Panc1 (cell line): ENCODE results near the gene KNTC1. TPM values are rescaled to one million over a fixed set of nuclear protein-coding genes. Genes with fewer than 3 reads are reported as not detected.

Experiments
- ATAC-seq: fragments of 200-7000 bp; cut with Tn5 transposase; 2 replicates; pipeline ENCODE4 v1.9.1; 2020; ENCODE audit warnings: mild to moderate bottlenecking, moderate library complexity
- BruUV-seq: library from RNA; stranded (reverse); fragments of 400-500 nt; replicated peaks from 2 replicates; lab custom pipeline; 2021; lab: Mats Ljungman, UMichigan
- CTCF ChIA-PET: fragments of 300-600 bp; sonication (Branson Sonifier 250); formaldehyde crosslinking; loops from one replicate; lab custom pipeline; 2022; ENCODE audit warnings: antibody characterized with exemption; lab: Charles Lee
- POLR2A ChIA-PET: fragments of 300-600 bp; sonication (Branson Sonifier 250); formaldehyde crosslinking; loops from one replicate; lab custom pipeline; 2022; ENCODE audit warnings: antibody characterized with exemption; lab: Charles Lee
- DNase-seq: peaks from one replicate; pipeline ENCODE4 v3.0.0-alpha.2; 2010; ENCODE audit warnings: low read depth, low spot score
- H3K27ac ChIP-seq: 2 replicates; pipeline ENCODE4 v1.5.1; 2011; ENCODE audit warnings: mild to moderate bottlenecking, low read length, inconsistent platforms
- H3K27me3 ChIP-seq: fragments of 200-500 bp; sonication (Bioruptor generic); 2 replicates; pipeline ENCODE4 v1.6.0; 2014; ENCODE audit warnings: low read length, inconsistent platforms; ENCODE audit not compliant: control insufficient read depth, insufficient read depth
- H3K36me3 ChIP-seq: fragments of 200-500 bp; sonication (Bioruptor generic); 2 replicates; pipeline ENCODE4 v1.5.1; 2014; ENCODE audit warnings: inconsistent platforms, mild to moderate bottlenecking, low read length, moderate library complexity; ENCODE audit not compliant: control insufficient read depth, insufficient read depth
- H3K4me1 ChIP-seq: 2 replicates; pipeline ENCODE4 v1.5.1; 2011; ENCODE audit warnings: inconsistent platforms, mild to moderate bottlenecking, low read length, moderate library complexity; ENCODE audit not compliant: control insufficient read depth, insufficient read depth
- H3K4me3 ChIP-seq, 2 experiments: 2 replicates each; pipeline ENCODE4 v1.5.1; 2011 to 2012; ENCODE audit warnings: low read depth in 2 of 2, low read length in 2 of 2, mild to moderate bottlenecking in 2 of 2, inconsistent platforms in 1 of 2, moderate library complexity in 1 of 2
- H3K9me3 ChIP-seq: fragments of 200-500 bp; sonication (Bioruptor generic); 2 replicates; pipeline ENCODE4 v1.5.1; 2014; ENCODE audit warnings: low read depth, mild to moderate bottlenecking, inconsistent platforms, low read length, moderate library complexity; ENCODE audit not compliant: control insufficient read depth, insufficient read depth
- CTCF ChIP-seq: fragments of 450-650 bp; IDR thresholded peaks from 2 replicates; pipeline ENCODE4 v1.5.1; 2017; ENCODE audit warnings: mild to moderate bottlenecking
- POLR2AphosphoS5 ChIP-seq: IDR thresholded peaks from 2 replicates; pipeline ENCODE4 v1.6.1; 2012; ENCODE audit warnings: mild to moderate bottlenecking, low read depth, low read length, moderate library complexity
- REST ChIP-seq, 2 experiments: IDR thresholded peaks; 2 replicates each; pipeline ENCODE4 v1.6.1; 2011 to 2012; ENCODE audit warnings: low read depth in 2 of 2, control low read depth in 1 of 2, low read length in 1 of 2, mild to moderate bottlenecking in 1 of 2, moderate library complexity in 1 of 2; ENCODE audit not compliant: insufficient read depth in 1 of 2
- SIN3A ChIP-seq: IDR thresholded peaks from 2 replicates; pipeline ENCODE4 v1.6.1; 2012; ENCODE audit warnings: low read depth, mild to moderate bottlenecking, low read length, moderate library complexity, borderline replicate concordance; ENCODE audit not compliant: insufficient read depth
- TCF7L2 ChIP-seq: IDR thresholded peaks from 2 replicates; pipeline ENCODE4 v1.6.1; 2011; ENCODE audit warnings: mild to moderate bottlenecking, low read depth, low read length, inconsistent platforms
- in situ Hi-C: cut with HindIII; loops from 2 replicates; pipeline ENCODE4 v1.10.0; 2016; ENCODE audit warnings: low sequenced_read_pairs, low pct_unique_long_range_greater_than_20kb
- intact Hi-C: fragments of 100-400 bp; cut with micrococcal nuclease; formaldehyde crosslinking; loops from one replicate; pipeline ENCODE4 v1.10.0; 2022; ENCODE audit not compliant: unreplicated experiment
- total RNA-seq: library from RNA; stranded (reverse); gene quantifications from one replicate; pipeline ENCODE4 v1.2.1, GENCODE V29; 2021; ENCODE audit not compliant: unreplicated experiment

KNTC1 gene
- total RNA-seq, 1 experiment from 2014 or later: 53.9 TPM

GRCh38 chr12:122503783-122504590 lies 23.1 kb upstream of the KNTC1 start:
- H3K27me3 ChIP-seq: no peaks in the 10 kb centered on the region
- H3K36me3 ChIP-seq: peaks cover 41% of the 10 kb centered on the region
- BruUV-seq: no TSS peak
- no peaks in the 10 kb centered on the region for H3K9me3 ChIP-seq
- H3K27ac ChIP-seq: no peak overlapping the region
- DNase-seq (no peak), ATAC-seq (no peak)
- ChIA-PET CTCF (no interaction called here), POLR2A (interaction anchor here (0.6 to 0.7 kb wide), 2 partner anchors 18 to 66 kb away, joined by 3 to 4 read pairs; no protein-coding TSS in a partner anchor)
- H3K4me3 ChIP-seq: no peak overlapping the region
- intact Hi-C loops: no loop called here
- in situ Hi-C loops: no loop called here
- H3K4me1 ChIP-seq: peaks cover 6% of the 10 kb centered on the region
- TF ChIP-seq CTCF (no peak), POLR2AphosphoS5 (peak; percentile 69)

GRCh38 chr12:122505419-122506051 lies 21.5 kb upstream of the KNTC1 start:
- ATAC-seq: no peak
- Histone ChIP-seq H3K27ac (no peak overlapping the region), H3K27me3 (no peaks in the 10 kb centered on the region), H3K9me3 (no peaks in the 10 kb centered on the region), H3K36me3 (peaks cover 50% of the 10 kb centered on the region), H3K4me3 (no peak overlapping the region), H3K4me1 (peaks cover 6% of the 10 kb centered on the region)
- no peak for DNase-seq
- intact Hi-C loops (no loop called here), in situ Hi-C loops (no loop called here)
- no peak for TF ChIP-seq CTCF
- no peak for TF ChIP-seq TCF7L2
- no peak for TF ChIP-seq REST (IDR thresholded peaks at IDR 0.05; ENCODE audit: insufficient read depth in 1 of 2, low read depth in 2 of 2, low read length in 1 of 2)
- TF ChIP-seq SIN3A: no peak
- no peak for TF ChIP-seq POLR2AphosphoS5
- BruUV-seq: no TSS peak
- ChIA-PET CTCF (interaction anchor here (0.6 kb wide), 1 partner anchor 866 kb away, joined by 3 read pairs; no protein-coding TSS in a partner anchor), POLR2A (no interaction called here)
